Measurements from ENCODE around the gene HLCS.

Gene HLCS

GRCh38 chr21:36791180-36791579 is 175.3 kb downstream of the HLCS start:
- Histone ChIP-seq H3K4me1 (ENCODE audit: insufficient read depth, low read length, poor library complexity, severe bottlenecking) (peaks cover 10% of the 10 kb centered on the region), H3K36me3 (ENCODE audit: insufficient read depth, low read length) (no peaks in the 10 kb centered on the region), H3K9me2 (replicated peaks; ENCODE audit: low read depth, low read length) (no peaks in the 10 kb centered on the region), H3K9ac (ENCODE audit: low read depth, low read length, poor library complexity, severe bottlenecking) (no peak overlapping the region), H3K4me2 (ENCODE audit: low read depth, low read length, poor library complexity, severe bottlenecking) (no peak overlapping the region), H3F3A (ENCODE audit: low read depth) (no peaks in the 10 kb centered on the region), H3K79me2 (ENCODE audit: insufficient read depth, low read length) (no peaks in the 10 kb centered on the region), H3K9me3 (ENCODE audit: insufficient read depth, low read depth, low read length) (peaks cover 2% of the 10 kb centered on the region; the same call in 1 of the 2 replicates), H2AFZ (ENCODE audit: low read length) (no peak overlapping the region), H3K4me3 (ENCODE audit: low read length, poor library complexity, severe bottlenecking) (no peak overlapping the region), H3K27me3 (ENCODE audit: insufficient read depth, low read length, poor library complexity, severe bottlenecking) (no peaks in the 10 kb centered on the region), H4K20me1 (ENCODE audit: insufficient read depth, low read length, poor library complexity, severe bottlenecking) (no peaks in the 10 kb centered on the region)
- TF ChIP-seq, protein P1, sequence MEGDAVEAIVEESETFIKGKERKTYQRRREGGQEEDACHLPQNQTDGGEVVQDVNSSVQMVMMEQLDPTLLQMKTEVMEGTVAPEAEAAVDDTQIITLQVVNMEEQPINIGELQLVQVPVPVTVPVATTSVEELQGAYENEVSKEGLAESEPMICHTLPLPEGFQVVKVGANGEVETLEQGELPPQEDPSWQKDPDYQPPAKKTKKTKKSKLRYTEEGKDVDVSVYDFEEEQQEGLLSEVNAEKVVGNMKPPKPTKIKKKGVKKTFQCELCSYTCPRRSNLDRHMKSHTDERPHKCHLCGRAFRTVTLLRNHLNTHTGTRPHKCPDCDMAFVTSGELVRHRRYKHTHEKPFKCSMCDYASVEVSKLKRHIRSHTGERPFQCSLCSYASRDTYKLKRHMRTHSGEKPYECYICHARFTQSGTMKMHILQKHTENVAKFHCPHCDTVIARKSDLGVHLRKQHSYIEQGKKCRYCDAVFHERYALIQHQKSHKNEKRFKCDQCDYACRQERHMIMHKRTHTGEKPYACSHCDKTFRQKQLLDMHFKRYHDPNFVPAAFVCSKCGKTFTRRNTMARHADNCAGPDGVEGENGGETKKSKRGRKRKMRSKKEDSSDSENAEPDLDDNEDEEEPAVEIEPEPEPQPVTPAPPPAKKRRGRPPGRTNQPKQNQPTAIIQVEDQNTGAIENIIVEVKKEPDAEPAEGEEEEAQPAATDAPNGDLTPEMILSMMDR (conservative IDR thresholded peaks at IDR 0.05; ENCODE audit: low read length): no peak
- TF ChIP-seq EZH2phosphoT487 (IDR thresholded peaks at IDR 0.05; ENCODE audit: borderline replicate concordance): no peak

GRCh38 chr21:36790616-36791015 is 175.9 kb downstream of the HLCS start:
- H3K4me3 ChIP-seq (ENCODE audit: low read length, poor library complexity, severe bottlenecking): no peak overlapping the region
- no peaks in the 10 kb centered on the region for H3K36me3 ChIP-seq (ENCODE audit: insufficient read depth, low read length)
- no peaks in the 10 kb centered on the region for H3F3A ChIP-seq (ENCODE audit: low read depth)
- H3K9me3 ChIP-seq (ENCODE audit: insufficient read depth, low read depth, low read length): no peaks in the 10 kb centered on the region
- H3K9me2 ChIP-seq (replicated peaks; ENCODE audit: low read depth, low read length): no peaks in the 10 kb centered on the region
- no peaks in the 10 kb centered on the region for H3K27me3 ChIP-seq (ENCODE audit: insufficient read depth, low read length, poor library complexity, severe bottlenecking)
- TF ChIP-seq, protein P1 (conservative IDR thresholded peaks at IDR 0.05; ENCODE audit: low read length): no peak
- no peak for TF ChIP-seq EZH2phosphoT487 (IDR thresholded peaks at IDR 0.05; ENCODE audit: borderline replicate concordance)
- no peak overlapping the region for H3K9ac ChIP-seq (ENCODE audit: low read depth, low read length, poor library complexity, severe bottlenecking)
- H4K20me1 ChIP-seq (ENCODE audit: insufficient read depth, low read length, poor library complexity, severe bottlenecking): no peaks in the 10 kb centered on the region
- H3K4me2 ChIP-seq (ENCODE audit: low read depth, low read length, poor library complexity, severe bottlenecking): no peak overlapping the region
- H2AFZ ChIP-seq (ENCODE audit: low read length): no peak overlapping the region
- H3K79me2 ChIP-seq (ENCODE audit: insufficient read depth, low read length): no peaks in the 10 kb centered on the region
- peaks cover 10% of the 10 kb centered on the region for H3K4me1 ChIP-seq (ENCODE audit: insufficient read depth, low read length, poor library complexity, severe bottlenecking)

DNA sequence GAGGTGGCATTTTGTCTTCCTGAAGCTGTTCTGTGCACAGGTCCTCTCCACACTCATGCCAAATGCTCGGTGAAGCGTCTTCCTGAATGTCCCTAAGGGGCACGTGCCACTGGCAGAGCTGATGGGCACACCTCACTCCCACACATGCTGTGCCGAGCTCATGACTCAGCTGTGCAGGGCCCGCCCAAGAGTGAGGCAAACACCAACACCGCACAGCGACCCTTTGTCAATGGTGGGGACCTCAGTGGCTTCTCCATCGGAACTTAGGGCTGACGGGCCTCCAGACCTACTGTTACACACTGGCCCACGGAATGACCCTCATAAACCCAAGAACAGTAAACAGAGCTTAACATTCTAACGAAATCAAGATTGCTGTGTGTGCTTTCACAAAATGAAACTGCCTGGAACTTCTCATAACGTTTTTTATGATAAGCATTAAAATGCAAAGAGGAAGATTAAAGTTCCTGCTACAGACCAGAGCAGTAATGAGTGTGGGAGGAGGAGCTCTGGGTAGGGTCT is 178.3 kb downstream of the HLCS start:
- Histone ChIP-seq H3F3A (ENCODE audit: low read depth) (no peaks in the 10 kb centered on the region), H3K4me3 (ENCODE audit: low read length, poor library complexity, severe bottlenecking) (no peak overlapping the region), H3K9me3 (ENCODE audit: insufficient read depth, low read depth, low read length) (no peaks in the 10 kb centered on the region), H4K20me1 (ENCODE audit: insufficient read depth, low read length, poor library complexity, severe bottlenecking) (no peaks in the 10 kb centered on the region), H3K4me2 (ENCODE audit: low read depth, low read length, poor library complexity, severe bottlenecking) (peak overlapping the region; percentile 30), H3K9ac (ENCODE audit: low read depth, low read length, poor library complexity, severe bottlenecking) (no peak overlapping the region), H2AFZ (ENCODE audit: low read length) (peak overlapping the region; percentile 15; the same call in 1 of the 2 replicates), H3K27me3 (ENCODE audit: insufficient read depth, low read length, poor library complexity, severe bottlenecking) (no peaks in the 10 kb centered on the region), H3K36me3 (ENCODE audit: insufficient read depth, low read length) (no peaks in the 10 kb centered on the region), H3K9me2 (replicated peaks; ENCODE audit: low read depth, low read length) (no peaks in the 10 kb centered on the region), H3K79me2 (ENCODE audit: insufficient read depth, low read length) (no peaks in the 10 kb centered on the region), H3K4me1 (ENCODE audit: insufficient read depth, low read length, poor library complexity, severe bottlenecking) (peaks cover 10% of the 10 kb centered on the region)
- TF ChIP-seq, protein P1 (conservative IDR thresholded peaks at IDR 0.05; ENCODE audit: low read length): no peak
- no peak for TF ChIP-seq EZH2phosphoT487 (IDR thresholded peaks at IDR 0.05; ENCODE audit: borderline replicate concordance)

Measured in Loucy (cell line).